Measurements from ENCODE around the gene ANP32B. TPM values are rescaled to one million over a fixed set of nuclear protein-coding genes. Genes with fewer than 3 reads are reported as not detected.
A peak's percentile ranks its signal among the peaks of the same experiment; 100 is the strongest.
"Not testable (repeated sequence)": the region's sequence is repeated elsewhere in the genome, so short reads cannot be mapped to it uniquely, and the experiment has no call there.

ANP32B gene
- total RNA-seq = 49.1 TPM
- long read RNA-seq, transcript ANP32B-201 (7 exons, 1,463 nt) = major isoform, 97 of 104 reads
- long read RNA-seq, partial matches to known transcripts = 2 of 104 reads
- long read RNA-seq, other reads (novel, unspliced or antisense) = 5 of 104 reads

GRCh38 chr9:97982683-97983588 is at the start of gene ANP32B:
Gene ANP32B, plus strand, starts transcription at chr9:97983341. Its CDS starts 215 bp downstream, at chr9:97983556.
- DNase-seq (peak; percentile 95), ATAC-seq (peak; percentile 90)
- intact Hi-C loops (cut with micrococcal nuclease) = loop anchor here (10.0 kb wide), 1 partner anchor 52 kb away; no protein-coding TSS in a partner anchor

DNA sequence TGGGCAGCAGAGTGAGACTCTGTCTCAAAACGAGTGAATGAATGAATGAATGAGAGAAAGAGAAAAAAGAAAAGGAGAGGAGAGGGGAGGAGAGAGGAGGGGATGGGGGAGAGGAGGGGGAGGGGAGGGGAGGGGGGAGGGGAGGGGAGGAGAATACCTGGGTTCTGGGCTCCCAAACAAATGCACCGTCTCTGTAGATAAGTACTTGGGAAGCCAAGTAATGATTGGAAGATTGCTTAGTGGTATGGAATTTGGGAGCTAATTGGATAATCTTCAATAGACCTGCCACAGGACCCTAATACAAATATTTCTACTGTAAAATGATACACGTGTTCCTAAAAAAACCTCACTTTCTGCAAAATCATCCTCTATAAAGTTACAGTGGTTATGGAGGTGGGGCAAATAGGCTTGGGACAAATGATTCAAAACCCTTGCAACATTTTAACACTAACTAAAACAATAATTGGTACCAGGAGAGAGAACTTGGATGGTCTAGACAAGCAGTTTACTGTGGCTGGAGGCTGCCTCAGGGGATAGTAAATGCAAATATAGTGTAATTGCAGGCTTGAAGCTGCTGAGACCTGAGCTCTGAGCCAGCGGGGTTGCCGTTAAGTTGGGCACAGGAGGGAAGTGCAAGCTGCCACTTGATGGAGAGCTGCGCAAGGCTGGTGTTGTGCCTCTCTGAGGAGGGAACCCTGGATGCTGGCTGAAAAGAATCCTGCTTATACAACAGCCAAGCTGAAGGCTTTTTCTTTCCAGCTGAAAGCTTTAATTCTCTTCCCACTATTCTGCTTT is 48.6 kb upstream of the ANP32B start:
- ATAC-seq (no peak), DNase-seq (no peak)
- intact Hi-C loops (cut with micrococcal nuclease) = no loop called here

DNA sequence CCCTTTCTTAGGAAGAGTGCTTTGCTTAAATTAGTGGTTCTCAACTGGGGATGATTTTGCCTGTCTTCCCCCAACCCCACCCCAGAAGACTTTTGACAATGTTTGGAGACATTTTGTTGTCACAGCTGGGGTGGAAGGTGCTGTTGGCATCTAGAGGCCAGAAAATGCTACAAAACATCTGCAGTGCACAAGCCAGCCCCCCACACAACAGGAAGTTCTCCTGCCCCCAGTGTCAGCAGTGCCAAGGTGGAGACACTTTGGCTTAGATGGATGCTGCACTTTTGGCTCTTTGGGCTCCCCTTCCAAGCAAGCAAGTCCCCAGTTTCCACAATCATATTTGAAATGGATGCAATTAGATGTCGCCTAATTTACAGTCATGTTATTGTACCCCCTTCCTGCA is 47.9 kb upstream of the ANP32B start:
- intact Hi-C loops (cut with micrococcal nuclease) = no loop called here
- no peak for ATAC-seq
- DNase-seq = no peak

DNA sequence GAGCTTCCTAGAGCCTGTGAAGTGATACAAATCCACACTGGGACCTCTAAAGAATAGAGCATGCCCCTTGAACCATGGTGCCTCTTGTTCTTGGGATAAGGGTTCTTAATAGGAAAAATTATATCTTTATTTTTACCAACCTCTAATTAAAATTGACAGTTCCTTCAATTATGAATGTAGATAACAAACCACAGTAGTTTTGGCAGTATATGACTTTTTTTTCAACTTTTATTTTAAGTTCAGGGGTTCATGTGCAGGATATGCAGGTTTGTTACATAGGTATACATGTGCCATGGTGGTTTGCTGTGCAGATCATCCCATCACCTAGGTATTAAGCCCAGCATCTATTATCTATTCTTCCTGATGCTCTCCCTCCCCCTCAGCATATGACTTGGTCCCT is 46.1 kb upstream of the ANP32B start:
- DNase-seq (no peak), ATAC-seq (no peak)
- intact Hi-C loops (cut with micrococcal nuclease) = no loop called here

GRCh38 chr9:97938081-97938644 is 45.0 kb upstream of the ANP32B start, which contains the start of gene HEMGN:
Gene HEMGN, minus strand, starts transcription at chr9:97938172. Its CDS starts 36 bp downstream, at chr9:97938136.
- ATAC-seq = no peak
- DNase-seq = no peak
- intact Hi-C loops (cut with micrococcal nuclease) = no loop called here

DNA sequence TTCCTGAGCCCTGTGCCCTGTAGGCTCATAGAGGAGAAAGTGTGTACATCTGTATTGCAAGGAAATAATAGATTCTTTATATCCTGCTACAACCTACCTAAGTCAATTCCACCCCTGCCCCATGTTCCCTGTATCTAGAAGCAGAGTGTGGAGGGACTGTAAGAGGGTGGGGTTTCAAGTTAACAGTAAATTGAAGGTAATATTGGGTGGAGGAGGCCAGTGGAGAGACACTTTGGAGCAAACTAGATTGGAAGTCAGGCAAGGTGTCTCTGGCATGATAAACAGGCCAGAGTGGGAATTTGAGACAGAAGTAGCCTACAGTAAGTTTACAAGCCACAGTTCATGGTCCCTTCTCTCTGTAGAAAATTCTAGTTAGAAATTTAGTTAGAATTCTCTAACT is 42.9 kb upstream of the ANP32B start:
- intact Hi-C loops (cut with micrococcal nuclease) = no loop called here
- no peak for DNase-seq
- ATAC-seq = no peak

DNA sequence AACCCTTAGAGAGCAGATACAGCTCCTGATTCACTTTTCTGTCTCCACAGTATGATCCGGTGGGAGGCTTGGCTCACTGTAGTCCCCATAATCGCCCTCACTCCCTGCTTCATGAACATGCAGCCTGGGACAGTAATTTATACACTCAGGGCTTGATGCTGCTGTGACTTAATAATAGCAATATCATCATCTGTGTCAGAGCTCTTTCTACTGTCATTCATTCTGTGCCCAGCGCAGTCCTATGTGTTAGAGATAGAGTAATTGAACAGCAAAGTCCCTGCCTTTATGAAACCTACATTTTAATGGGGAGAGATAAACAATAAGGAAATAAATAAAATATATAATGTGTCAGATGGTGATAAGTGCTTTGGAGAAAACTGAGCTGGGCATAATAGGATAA is 42.4 kb upstream of the ANP32B start:
- DNase-seq = no peak
- intact Hi-C loops (cut with micrococcal nuclease) = no loop called here
- ATAC-seq = no peak

- ATAC-seq (no peak), DNase-seq (no peak)
- intact Hi-C loops (cut with micrococcal nuclease) = no loop called here
These were observed 41.8 kb upstream of the ANP32B start for GRCh38 chr9:97941323-97941722.

DNA sequence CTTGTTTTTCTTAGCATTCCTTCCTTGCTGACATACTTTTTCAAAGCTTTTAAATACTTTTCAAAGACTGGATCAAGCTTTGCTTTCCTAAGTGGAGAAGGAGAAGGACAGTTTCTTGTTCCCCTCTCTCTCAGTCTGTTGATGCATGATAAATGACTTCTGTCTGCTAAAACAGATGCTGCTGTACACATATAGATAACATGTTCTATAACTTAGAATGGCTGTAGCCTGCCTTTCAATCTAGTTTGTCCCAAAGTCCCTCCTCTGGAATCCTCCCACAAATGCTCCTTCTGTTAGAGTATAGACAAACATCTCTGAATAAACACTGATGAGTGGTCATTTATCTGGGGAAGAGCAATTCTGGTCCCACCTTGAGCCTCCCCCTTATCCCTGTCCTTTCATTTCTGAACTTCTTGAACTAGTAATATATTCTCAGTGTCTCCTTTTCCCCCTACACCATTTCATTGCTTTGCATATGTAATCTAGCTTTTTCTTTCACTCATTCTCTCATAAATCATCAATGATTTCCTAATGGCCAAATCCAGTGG is 39.8 kb upstream of the ANP32B start:
- ATAC-seq = no peak
- DNase-seq = no peak

GRCh38 chr9:97944612-97945011 is 38.5 kb upstream of the ANP32B start:
- DNase-seq (no peak), ATAC-seq (no peak)
- intact Hi-C loops (cut with micrococcal nuclease) = no loop called here

More for the DNA sequence above, 39.8 kb upstream of the ANP32B start:
- intact Hi-C loops (cut with micrococcal nuclease) = no loop called here

- ATAC-seq; DNase-seq; intact Hi-C loops (cut with micrococcal nuclease): not testable (repeated sequence)
These were observed 37.7 kb upstream of the ANP32B start for GRCh38 chr9:97945470-97945869.

DNA sequence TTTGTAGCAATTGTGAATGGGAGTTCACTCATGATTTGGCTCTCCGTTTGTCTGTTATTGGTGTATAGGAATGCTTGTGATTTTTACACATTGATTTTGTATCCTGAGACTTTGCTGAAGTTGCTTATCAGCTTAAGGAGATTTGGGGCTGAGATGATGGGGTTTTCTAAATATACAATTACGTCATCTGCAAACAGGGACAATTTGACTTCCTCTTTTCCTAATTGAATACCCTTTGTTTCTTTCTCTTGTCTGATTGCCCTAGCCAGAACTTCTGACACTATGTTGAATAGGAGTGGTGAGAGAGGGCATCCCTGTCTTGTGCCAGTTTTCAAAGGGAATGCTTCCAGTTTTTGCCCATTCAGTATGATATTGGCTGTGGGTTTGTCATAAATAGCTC is 36.0 kb upstream of the ANP32B start:
- ATAC-seq; intact Hi-C loops (cut with micrococcal nuclease); DNase-seq: not testable (repeated sequence)

GRCh38 chr9:97950873-97951272 is 32.3 kb upstream of the ANP32B start:
- ATAC-seq; DNase-seq; intact Hi-C loops (cut with micrococcal nuclease): not testable (repeated sequence)

- ATAC-seq = peak; percentile 73
These were observed 28.6 kb upstream of the ANP32B start for GRCh38 chr9:97954550-97954989.

GRCh38 chr9:97956331-97956730 is 26.8 kb upstream of the ANP32B start:
- DNase-seq (no peak), ATAC-seq (no peak)
- intact Hi-C loops (cut with micrococcal nuclease) = no loop called here

More at GRCh38 chr9:97954550-97954989, 28.6 kb upstream of the ANP32B start:
- DNase-seq = no peak
- intact Hi-C loops (cut with micrococcal nuclease) = no loop called here

- no peak for DNase-seq
- no peak for ATAC-seq
- intact Hi-C loops (cut with micrococcal nuclease) = no loop called here
These were observed 24.2 kb upstream of the ANP32B start for GRCh38 chr9:97958812-97959511.

DNA sequence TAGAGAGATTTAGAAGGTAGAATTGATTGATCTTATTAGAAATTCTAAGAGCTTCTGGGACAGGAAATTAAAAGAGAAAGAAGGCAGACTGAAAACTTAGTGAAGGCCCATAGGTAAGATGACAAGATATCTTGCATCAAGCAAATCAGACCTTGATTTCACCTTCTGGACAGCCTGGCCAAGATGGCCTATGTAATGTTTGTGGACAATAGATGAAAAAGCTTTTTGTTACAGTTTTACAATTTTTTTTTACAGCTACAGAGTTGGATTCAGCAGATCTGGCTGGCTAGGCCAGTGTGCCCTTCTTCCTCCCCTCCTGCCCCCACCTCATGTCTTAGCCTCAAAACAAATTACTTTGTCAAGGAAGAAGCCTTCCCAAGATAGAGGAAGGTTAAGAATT is 23.6 kb upstream of the ANP32B start:
- DNase-seq (no peak), ATAC-seq (no peak)
- intact Hi-C loops (cut with micrococcal nuclease) = no loop called here

GRCh38 chr9:97960678-97961328 is 22.3 kb upstream of the ANP32B start:
- not testable (repeated sequence) for ATAC-seq

More at GRCh38 chr9:97960678-97961328, 22.3 kb upstream of the ANP32B start:
- DNase-seq; intact Hi-C loops (cut with micrococcal nuclease): not testable (repeated sequence)

Measured in left ventricle myocardium superior (tissue), 1 donor.